Nephron progenitor cell (in vitro differentiated cells): ENCODE data around the gene POFUT2.

Source experiments
- DNase-seq: peaks from one replicate; pipeline ENCODE4 v3.0.0; 2021
- H3K27ac Mint-ChIP-seq: 2 replicates; pipeline ENCODE4 v1.8.0; 2021; ENCODE audit warnings: mild to moderate bottlenecking, moderate library complexity, mixed read lengths
- H3K27me3 Mint-ChIP-seq: 2 replicates; pipeline ENCODE4 v1.8.0; 2021; ENCODE audit warnings: mild to moderate bottlenecking, low read depth, mixed read lengths; ENCODE audit not compliant: poor library complexity
- H3K36me3 Mint-ChIP-seq: 2 replicates; pipeline ENCODE4 v1.8.0; 2021; ENCODE audit warnings: low read depth, mixed read lengths
- H3K4me1 Mint-ChIP-seq: 2 replicates; pipeline ENCODE4 v1.8.0; 2021; ENCODE audit warnings: mixed read lengths
- H3K4me3 Mint-ChIP-seq: 2 replicates; pipeline ENCODE4 v1.8.0; 2021; ENCODE audit warnings: mild to moderate bottlenecking, moderate library complexity, mixed read lengths
- H3K9me3 Mint-ChIP-seq: 2 replicates; pipeline ENCODE4 v1.8.0; 2021; ENCODE audit warnings: mild to moderate bottlenecking, moderate library complexity, mixed read lengths
- TF ChIP-seq, protein P1 (sequence below): fragments of 200-600 bp; sonication (generic); IDR thresholded peaks from 2 replicates; pipeline ENCODE4 v1.5.0; 2021; ENCODE audit warnings: antibody characterized with exemption

Gene POFUT2

DNA sequence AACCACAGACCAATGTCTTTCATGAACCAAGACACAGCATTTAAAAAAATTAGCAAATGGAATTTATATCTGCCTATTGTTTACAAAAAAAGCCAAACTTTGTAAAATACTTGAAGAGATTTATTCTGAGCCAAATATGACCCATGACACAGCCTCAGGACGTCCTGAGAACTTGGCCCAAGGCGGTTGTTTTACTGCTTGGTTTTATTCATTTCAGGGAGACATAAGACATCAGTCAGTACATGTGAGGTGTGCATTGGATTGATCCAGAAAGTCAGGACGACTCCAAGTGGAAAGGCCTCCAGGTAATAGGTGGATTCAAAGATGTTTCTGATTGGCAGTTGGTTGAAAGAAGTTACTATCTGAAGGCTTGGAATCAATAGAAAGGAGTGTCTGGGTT lies 1.4 kb upstream of the POFUT2 start:
- TF ChIP-seq, protein P1, sequence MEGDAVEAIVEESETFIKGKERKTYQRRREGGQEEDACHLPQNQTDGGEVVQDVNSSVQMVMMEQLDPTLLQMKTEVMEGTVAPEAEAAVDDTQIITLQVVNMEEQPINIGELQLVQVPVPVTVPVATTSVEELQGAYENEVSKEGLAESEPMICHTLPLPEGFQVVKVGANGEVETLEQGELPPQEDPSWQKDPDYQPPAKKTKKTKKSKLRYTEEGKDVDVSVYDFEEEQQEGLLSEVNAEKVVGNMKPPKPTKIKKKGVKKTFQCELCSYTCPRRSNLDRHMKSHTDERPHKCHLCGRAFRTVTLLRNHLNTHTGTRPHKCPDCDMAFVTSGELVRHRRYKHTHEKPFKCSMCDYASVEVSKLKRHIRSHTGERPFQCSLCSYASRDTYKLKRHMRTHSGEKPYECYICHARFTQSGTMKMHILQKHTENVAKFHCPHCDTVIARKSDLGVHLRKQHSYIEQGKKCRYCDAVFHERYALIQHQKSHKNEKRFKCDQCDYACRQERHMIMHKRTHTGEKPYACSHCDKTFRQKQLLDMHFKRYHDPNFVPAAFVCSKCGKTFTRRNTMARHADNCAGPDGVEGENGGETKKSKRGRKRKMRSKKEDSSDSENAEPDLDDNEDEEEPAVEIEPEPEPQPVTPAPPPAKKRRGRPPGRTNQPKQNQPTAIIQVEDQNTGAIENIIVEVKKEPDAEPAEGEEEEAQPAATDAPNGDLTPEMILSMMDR: no peak
- Mint-ChIP-seq H3K4me1 (peaks cover 48% of the 10 kb centered on the region), H3K27ac (no peak overlapping the region), H3K36me3 (peaks cover 27% of the 10 kb centered on the region), H3K9me3 (no peaks in the 10 kb centered on the region), H3K27me3 (no peaks in the 10 kb centered on the region), H3K4me3 (peak overlapping the region; percentile 66)
- no peak for DNase-seq

DNA sequence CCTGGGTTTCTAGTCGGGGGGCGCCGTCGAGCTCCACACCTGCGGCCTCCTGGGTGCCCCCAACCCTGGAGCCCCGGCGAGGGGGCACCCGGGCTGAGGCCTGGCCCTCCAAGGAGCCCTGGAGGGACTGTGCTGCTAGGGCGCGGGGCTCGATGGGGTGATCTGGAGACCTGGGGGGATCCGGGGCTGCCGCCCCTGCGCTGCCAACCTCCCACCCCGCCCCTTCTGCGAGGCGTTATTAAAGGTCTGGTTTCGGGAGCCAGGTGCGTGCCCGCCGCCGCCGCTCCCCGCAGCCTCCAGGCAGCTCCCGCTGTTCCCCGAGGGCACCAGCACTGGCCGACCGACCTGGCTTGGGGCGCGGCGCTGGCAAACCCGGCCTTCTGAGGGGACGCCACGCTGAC lies 746 bp upstream of the POFUT2 start:
- H3K4me1 Mint-ChIP-seq: peaks cover 42% of the 10 kb centered on the region
- TF ChIP-seq, protein P1: no peak
- no peak for DNase-seq
- no peaks in the 10 kb centered on the region for H3K9me3 Mint-ChIP-seq
- no peaks in the 10 kb centered on the region for H3K27me3 Mint-ChIP-seq
- peak overlapping the region; percentile 83 for H3K4me3 Mint-ChIP-seq
- H3K27ac Mint-ChIP-seq: no peak overlapping the region
- peaks cover 32% of the 10 kb centered on the region for H3K36me3 Mint-ChIP-seq

DNA sequence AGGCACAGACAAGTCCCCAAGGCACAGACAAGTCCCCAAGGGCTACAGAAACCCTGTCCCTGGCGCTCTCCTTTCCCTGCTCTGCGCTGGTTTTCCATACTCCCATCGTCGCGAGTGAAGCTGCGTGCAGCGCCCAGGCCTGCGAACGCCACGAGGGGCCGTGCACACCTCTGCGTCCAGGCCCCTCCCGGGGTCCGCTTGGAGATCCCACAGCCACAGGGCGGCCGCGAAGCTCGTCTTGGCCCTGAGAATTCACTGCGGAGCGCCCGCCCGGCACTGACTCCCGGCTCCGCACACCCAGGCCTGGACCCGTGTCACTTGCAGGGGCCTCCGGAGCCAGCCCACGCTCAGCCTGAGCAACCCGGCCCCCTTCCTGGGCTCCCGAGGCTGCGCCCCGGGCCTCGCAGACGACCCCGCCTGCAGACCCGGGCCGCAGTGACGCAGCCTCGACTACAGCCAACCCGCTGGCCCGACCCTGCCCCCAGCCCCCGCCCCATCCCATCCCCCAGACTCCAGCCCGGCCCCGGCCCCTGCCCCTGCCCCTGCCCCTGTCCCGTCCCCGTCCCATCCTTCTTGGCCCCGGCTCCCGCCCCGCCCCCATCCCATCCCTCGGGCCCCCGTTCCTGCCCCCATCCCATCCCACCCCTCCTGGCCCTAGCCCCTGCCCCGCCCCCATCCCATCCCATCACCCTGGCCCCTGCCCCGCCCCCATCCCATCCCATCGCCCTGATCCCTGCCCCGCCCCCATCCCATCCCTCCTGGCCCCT lies 841 bp downstream of the POFUT2 start:
- Mint-ChIP-seq H3K9me3 (no peaks in the 10 kb centered on the region), H3K4me1 (peaks cover 28% of the 10 kb centered on the region), H3K27me3 (no peaks in the 10 kb centered on the region), H3K4me3 (peak overlapping the region; percentile 84), H3K36me3 (peaks cover 34% of the 10 kb centered on the region), H3K27ac (peak overlapping the region; percentile 97)
- TF ChIP-seq, protein P1: no peak
- peak; percentile 81 for DNase-seq

DNA sequence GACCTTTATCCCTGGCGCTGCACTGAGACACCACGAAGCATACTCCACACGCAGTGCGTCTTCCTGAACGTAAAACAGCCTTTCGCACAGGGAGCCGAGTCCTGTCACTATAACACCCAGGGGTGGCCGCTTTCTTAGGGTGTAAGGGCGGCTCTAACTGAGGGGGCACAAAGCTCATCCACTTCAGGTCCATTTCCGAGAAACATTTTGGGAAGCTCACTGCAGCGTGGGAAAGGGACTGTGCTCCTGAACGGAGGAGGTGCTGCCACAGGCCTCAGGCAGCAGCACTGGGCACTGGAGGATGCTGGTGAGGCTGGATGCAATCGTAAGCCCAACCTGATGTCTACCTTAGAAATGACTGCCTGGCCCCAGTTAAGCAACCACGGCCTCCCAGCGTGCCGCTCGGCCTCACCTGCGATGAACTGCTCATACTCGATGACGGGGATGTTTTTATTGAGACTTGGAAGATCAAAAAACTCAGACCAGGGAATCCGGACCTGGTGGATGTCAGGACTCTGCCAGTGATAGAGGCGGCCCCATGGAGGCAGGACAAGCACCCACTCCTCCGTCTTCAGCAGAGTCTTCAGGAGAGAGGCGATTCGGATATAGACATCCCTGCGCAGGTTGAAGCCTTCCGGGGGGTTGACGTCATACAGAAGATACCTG lies 2.3 kb downstream of the POFUT2 start:
- TF ChIP-seq, protein P1: no peak
- H3K27me3 Mint-ChIP-seq: no peaks in the 10 kb centered on the region
- peak overlapping the region; percentile 19 for H3K27ac Mint-ChIP-seq
- H3K36me3 Mint-ChIP-seq: peaks cover 42% of the 10 kb centered on the region
- peaks cover 20% of the 10 kb centered on the region for H3K4me1 Mint-ChIP-seq
- no peaks in the 10 kb centered on the region for H3K9me3 Mint-ChIP-seq
- H3K4me3 Mint-ChIP-seq: peak overlapping the region; percentile 69
- DNase-seq: no peak

DNA sequence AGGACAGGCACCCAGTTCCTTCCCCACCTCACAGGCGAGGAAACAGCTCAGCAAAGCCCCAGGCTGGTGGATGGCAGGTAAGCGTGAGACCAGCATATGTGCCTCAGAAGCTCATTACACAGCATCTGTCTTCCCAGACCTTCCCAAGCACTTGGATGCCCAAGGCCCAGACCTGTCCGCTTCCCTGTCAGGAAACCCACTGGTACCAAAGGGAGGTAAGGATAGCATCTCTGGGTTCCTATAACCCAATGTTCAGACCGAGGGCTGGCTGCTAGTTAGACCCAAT lies 3.3 kb downstream of the POFUT2 start:
- no peak for DNase-seq
- Mint-ChIP-seq H3K4me3 (no peak overlapping the region), H3K27me3 (no peaks in the 10 kb centered on the region), H3K9me3 (no peaks in the 10 kb centered on the region), H3K36me3 (peaks cover 47% of the 10 kb centered on the region), H3K27ac (no peak overlapping the region), H3K4me1 (peaks cover 19% of the 10 kb centered on the region)
- TF ChIP-seq, protein P1: no peak
